SK-N-SH (cell line): ENCODE measurements around the gene AZU1. TPM values are rescaled to one million over a fixed set of nuclear protein-coding genes. Genes with fewer than 3 reads are reported as not detected.
A peak's percentile ranks its signal among the peaks of the same experiment; 100 is the strongest.

Experiments used
- CTCF ChIA-PET: fragments of 300-600, 350-600 bp; formaldehyde crosslinking; extraction: SDS; loops from one replicate; lab custom pipeline; 2021; lab: Yijun Ruan, JAX
- POLR2A ChIA-PET: fragments of 350-600 bp; sonication (Branson Sonifier 250); formaldehyde crosslinking; extraction: SDS; loops from one replicate; lab custom pipeline; 2020; ENCODE audit warnings: antibody characterized with exemption, inconsistent platforms; lab: Yijun Ruan, JAX
- DNase-seq: peaks from one replicate; pipeline ENCODE4 v3.0.0; 2012
- H2AFZ ChIP-seq: fragments of 200-600 bp; sonication (generic); 2 replicates; pipeline ENCODE4 v1.8.1; 2016; ENCODE audit warnings: antibody characterized with exemption, mild to moderate bottlenecking, low read depth
- H3F3A ChIP-seq: fragments of 200-600 bp; sonication (generic); replicated peaks from 2 replicates; pipeline ENCODE3; 2016; ENCODE audit warnings: antibody characterized with exemption, mild to moderate bottlenecking; ENCODE audit not compliant: insufficient read depth
- H3K27ac ChIP-seq, 2 experiments: fragments of 200-500 bp in 1 of 2; fragments of 200-600 bp in 1 of 2; sonication (Bioruptor generic) in 1 of 2; sonication (generic), shearing (Covaris generic) in 1 of 2; 2 replicates each; pipeline versions ENCODE4 v1.5.1 to v1.6.1; 2014 to 2016; ENCODE audit warnings: low read depth in 2 of 2, inconsistent platforms in 1 of 2, low read length in 1 of 2, mild to moderate bottlenecking in 1 of 2, mixed read lengths in 1 of 2
- H3K27me3 ChIP-seq: fragments of 200-600 bp; sonication (generic), shearing (Covaris generic); 2 replicates; pipeline ENCODE4 v1.6.1; 2016; ENCODE audit warnings: mixed run types; ENCODE audit not compliant: insufficient read depth
- H3K36me3 ChIP-seq, 2 experiments: fragments of 200-500 bp in 1 of 2; fragments of 200-600 bp in 1 of 2; sonication (Bioruptor generic) in 1 of 2; sonication (generic) in 1 of 2; replicated peaks in 1 of 2; 2 replicates each; pipeline versions ENCODE3 to v1.5.1; 2014 to 2016; ENCODE audit warnings: low read length in 1 of 2, mild to moderate bottlenecking in 1 of 2; ENCODE audit not compliant: insufficient read depth in 2 of 2, control insufficient read depth in 1 of 2
- H3K4me1 ChIP-seq, 2 experiments: fragments of 200-500 bp in 1 of 2; fragments of 200-600 bp in 1 of 2; sonication (Bioruptor generic) in 1 of 2; sonication (generic), shearing (Covaris generic) in 1 of 2; 2 replicates each; pipeline versions ENCODE4 v1.5.1 to v1.6.1; 2014 to 2016; ENCODE audit warnings: low read depth in 1 of 2, low read length in 1 of 2, mixed run types in 1 of 2; ENCODE audit not compliant: insufficient read depth in 2 of 2, control insufficient read depth in 1 of 2
- H3K4me2 ChIP-seq: fragments of 200-600 bp; sonication (generic), shearing (Covaris generic); 2 replicates; pipeline ENCODE4 v1.6.1; 2017; ENCODE audit warnings: mixed run types
- H3K4me3 ChIP-seq, 2 experiments: fragments of 200-500 bp in 1 of 2; fragments of 200-600 bp in 1 of 2; sonication (Bioruptor generic) in 1 of 2; sonication (generic), shearing (Covaris generic) in 1 of 2; 2 replicates each; pipeline versions ENCODE4 v1.5.1 to v1.8.1; 2014 to 2016; ENCODE audit warnings: low read depth in 2 of 2, inconsistent platforms in 1 of 2, low read length in 1 of 2, mild to moderate bottlenecking in 1 of 2, mixed read lengths in 1 of 2, moderate library complexity in 1 of 2
- H3K79me2 ChIP-seq: fragments of 200-600 bp; sonication (generic); 2 replicates; pipeline ENCODE4 v1.8.1; 2017; ENCODE audit warnings: mild to moderate bottlenecking; ENCODE audit not compliant: insufficient read depth
- H3K9ac ChIP-seq: fragments of 200-600 bp; sonication (generic); 2 replicates; pipeline ENCODE4 v1.6.1; 2017; ENCODE audit warnings: mixed run types
- H3K9me2 ChIP-seq: fragments of 200-600 bp; sonication (generic); 2 replicates; pipeline ENCODE4 v1.6.1; 2017; ENCODE audit warnings: mixed run types
- H3K9me3 ChIP-seq: fragments of 200-600 bp; sonication (generic); 2 replicates; pipeline ENCODE4 v1.6.1; 2017; ENCODE audit warnings: mixed run types, mild to moderate bottlenecking, moderate library complexity
- H4K20me1 ChIP-seq: fragments of 200-600 bp; sonication (generic); 2 replicates; pipeline ENCODE4 v1.6.1; 2017; ENCODE audit warnings: mild to moderate bottlenecking, mixed run types; ENCODE audit not compliant: insufficient read depth
- CTCF ChIP-seq: fragments of 200-600 bp; sonication (generic); IDR thresholded peaks from 2 replicates; pipeline ENCODE4 v1.6.1; 2017; ENCODE audit warnings: antibody characterized with exemption, mild to moderate bottlenecking, moderate library complexity
- ELF1 ChIP-seq: IDR thresholded peaks from 2 replicates; pipeline ENCODE4 v1.4.0; 2012
- EZH2phosphoT487 ChIP-seq: fragments of 200-600 bp; sonication (generic); IDR thresholded peaks from 2 replicates; pipeline ENCODE4 v1.6.1; 2017; ENCODE audit warnings: low read depth, mixed run types, mild to moderate bottlenecking, antibody characterized with exemption, moderate library complexity, borderline replicate concordance
- FOXJ3 ChIP-seq: sonication (generic); formaldehyde crosslinking; IDR thresholded peaks from 2 replicates; pipeline ENCODE4 v1.5.1; 2020; ENCODE audit warnings: mild to moderate bottlenecking, missing genetic modification reagents
- GABPA ChIP-seq: IDR thresholded peaks from 2 replicates; pipeline ENCODE4 v1.4.0; 2012; ENCODE audit warnings: low read depth, mild to moderate bottlenecking
- JUND ChIP-seq: IDR thresholded peaks from 2 replicates; pipeline ENCODE4 v1.4.0; 2012
- MEF2A ChIP-seq: IDR thresholded peaks from 2 replicates; pipeline ENCODE4 v1.4.0; 2012; ENCODE audit warnings: low read depth, borderline replicate concordance
- MXI1 ChIP-seq: IDR thresholded peaks from 2 replicates; pipeline ENCODE4 v1.6.1; 2012; ENCODE audit warnings: mild to moderate bottlenecking, low read depth, low read length, improper control_type of control experiment
- NRF1 ChIP-seq: IDR thresholded peaks from 2 replicates; pipeline ENCODE4 v1.6.1; 2012; ENCODE audit warnings: low read depth, mild to moderate bottlenecking, low read length
- POLR2AphosphoS5 ChIP-seq: IDR thresholded peaks from 2 replicates; pipeline ENCODE4 v1.6.1; 2012; ENCODE audit warnings: low read depth, low read length
- RFX5 ChIP-seq: IDR thresholded peaks from 2 replicates; pipeline ENCODE4 v1.6.1; 2012; ENCODE audit warnings: mild to moderate bottlenecking, improper control_type of control experiment, low read length
- RXRA ChIP-seq: IDR thresholded peaks from 2 replicates; pipeline ENCODE4 v1.4.0; 2012; ENCODE audit warnings: low read depth, mild to moderate bottlenecking, borderline replicate concordance
- SIN3A ChIP-seq: IDR thresholded peaks from 2 replicates; pipeline ENCODE4 v1.6.1; 2012; ENCODE audit warnings: low read depth, mild to moderate bottlenecking, low read length, moderate library complexity, borderline replicate concordance
- TAF1 ChIP-seq: IDR thresholded peaks from 2 replicates; pipeline ENCODE4 v1.6.1; 2012; ENCODE audit warnings: low read depth, mild to moderate bottlenecking, low read length, moderate library complexity, borderline replicate concordance
- TCF12 ChIP-seq: IDR thresholded peaks from 2 replicates; pipeline ENCODE4 v1.4.0; 2012
- USF1 ChIP-seq: IDR thresholded peaks from 2 replicates; pipeline ENCODE4 v1.4.0; 2012; ENCODE audit warnings: low read depth, borderline replicate concordance
- ZBTB33 ChIP-seq: IDR thresholded peaks from 2 replicates; pipeline ENCODE4 v1.4.0; 2012; ENCODE audit warnings: low read depth, borderline replicate concordance
- WGBS: methylation state at CpG from one replicate; pipeline ENCODE4 v1.1.6; 2017; ENCODE audit warnings: low lambda C conversion rate; 5-methylcytosine and 5-hydroxymethylcytosine counted together
- polyA plus RNA-seq, 3 experiments: library from polyadenylated mRNA; depleted of rRNA; stranded (reverse); fragments of >200 nt; gene quantifications; 2 replicates each; pipeline ENCODE4 v1.2.3, GENCODE V29; 2012
- TF ChIP-seq, protein P1 (sequence below): fragments of 150-350 bp; IDR thresholded peaks from 2 replicates; pipeline ENCODE4 v1.6.1; 2017; ENCODE audit warnings: antibody characterized with exemption, low read length, low read depth, borderline replicate concordance
- TF ChIP-seq, protein P2 (sequence below): IDR thresholded peaks from 2 replicates; pipeline ENCODE4 v1.4.0; 2012; ENCODE audit warnings: low read depth

Gene AZU1
- polyA plus RNA-seq, 1 of the 3 experiments (the other 2 are of a cell fraction): 0.15 TPM

GRCh38 chr19:782185-782877 lies 45.3 kb upstream of the AZU1 start:
- peak overlapping the region; percentile 34; the same call in 1 of the 2 replicates for H3K4me2 ChIP-seq
- H3K27me3 ChIP-seq: no peaks in the 10 kb centered on the region
- no peaks in the 10 kb centered on the region for H4K20me1 ChIP-seq
- TF ChIP-seq RFX5 (no peak), TAF1 (no peak), ZBTB33 (no peak), SIN3A (no peak), TCF12 (no peak), JUND (no peak), MEF2A (no peak), RXRA (no peak), POLR2AphosphoS5 (no peak), CTCF (no peak), EZH2phosphoT487 (no peak), GABPA (no peak), USF1 (no peak), FOXJ3 (CRISPR knock-in tag) (no peak), MXI1 (no peak), NRF1 (no peak), ELF1 (no peak)
- TF ChIP-seq, protein P1, sequence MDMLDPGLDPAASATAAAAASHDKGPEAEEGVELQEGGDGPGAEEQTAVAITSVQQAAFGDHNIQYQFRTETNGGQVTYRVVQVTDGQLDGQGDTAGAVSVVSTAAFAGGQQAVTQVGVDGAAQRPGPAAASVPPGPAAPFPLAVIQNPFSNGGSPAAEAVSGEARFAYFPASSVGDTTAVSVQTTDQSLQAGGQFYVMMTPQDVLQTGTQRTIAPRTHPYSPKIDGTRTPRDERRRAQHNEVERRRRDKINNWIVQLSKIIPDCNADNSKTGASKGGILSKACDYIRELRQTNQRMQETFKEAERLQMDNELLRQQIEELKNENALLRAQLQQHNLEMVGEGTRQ: no peak
- TF ChIP-seq, protein P2, sequence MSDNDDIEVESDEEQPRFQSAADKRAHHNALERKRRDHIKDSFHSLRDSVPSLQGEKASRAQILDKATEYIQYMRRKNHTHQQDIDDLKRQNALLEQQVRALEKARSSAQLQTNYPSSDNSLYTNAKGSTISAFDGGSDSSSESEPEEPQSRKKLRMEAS: no peak
- H3K9me2 ChIP-seq: no peaks in the 10 kb centered on the region
- H3K27ac ChIP-seq: no peak overlapping the region
- H3K4me3 ChIP-seq: no peak overlapping the region
- H3F3A ChIP-seq: no peaks in the 10 kb centered on the region
- no peaks in the 10 kb centered on the region for H3K79me2 ChIP-seq
- H2AFZ ChIP-seq: no peak overlapping the region
- no peaks in the 10 kb centered on the region for H3K9me3 ChIP-seq
- H3K36me3 ChIP-seq: no peaks in the 10 kb centered on the region
- H3K9ac ChIP-seq: no peak overlapping the region
- H3K4me1 ChIP-seq: peaks cover 0 to 6% of the 10 kb centered on the region in 2 experiments; a peak in 1 of 4 replicates
- ChIA-PET POLR2A (interaction anchor here (0.6 kb wide), 1 partner anchor 10 kb away, joined by 3 read pairs; no protein-coding TSS in a partner anchor), CTCF (interaction anchor here (0.6 to 1.0 kb wide), 2 partner anchors 48 to 136 kb away, joined by 3 to 4 read pairs; no protein-coding TSS in a partner anchor)
- no peak for DNase-seq
- 59% methylated on average over 27 of the region's 29 CpGs for WGBS
